NCI-H1436 (cell line): ENCODE data around the gene MROH2A.
"Not testable (repeated sequence)": the region's sequence is repeated elsewhere in the genome, so short reads cannot be mapped to it uniquely, and the experiment has no call there.

Experiments used
- DNase-seq: peaks from one replicate; lab custom pipeline; 2025; lab: John Stamatoyannopoulos, UW

Gene MROH2A

GRCh38 chr2:233857511-233858141 is 79.5 kb downstream of the MROH2A start:
- DNase-seq = peak; percentile 43

- DNase-seq = no peak
Measured at GRCh38 chr2:233858331-233858730, 80.2 kb downstream of the MROH2A start.

- DNase-seq = no peak
Measured at GRCh38 chr2:233862261-233862768, 84.2 kb downstream of the MROH2A start.

- DNase-seq = no peak
Measured at GRCh38 chr2:233865838-233866237, 87.7 kb downstream of the MROH2A start.

GRCh38 chr2:233866479-233866878 is 88.3 kb downstream of the MROH2A start:
- DNase-seq = no peak

GRCh38 chr2:233867993-233868532 is 89.9 kb downstream of the MROH2A start, which contains the start of gene MSL3B:
TSS of gene MSL3B (minus strand) at chr2:233868386.
- DNase-seq = no peak

GRCh38 chr2:233871432-233871831 is 93.3 kb downstream of the MROH2A start:
- DNase-seq = no peak

- not testable (repeated sequence) for DNase-seq
Measured at GRCh38 chr2:233872125-233872524, 94.0 kb downstream of the MROH2A start.

GRCh38 chr2:233882353-233882752 is 104.2 kb downstream of the MROH2A start:
- no peak for DNase-seq
